Mucosa of descending colon (tissue), 3 donors: ENCODE data around the gene MOSPD2. TPM values are rescaled to one million over a fixed set of nuclear protein-coding genes. Genes with fewer than 3 reads are reported as not detected.

Experiments
- ATAC-seq: fragments of 200-7000 bp; cut with Tn5 transposase; one replicate; pipeline ENCODE4 v1.9.1; 2020; ENCODE audit warnings: mild to moderate bottlenecking, moderate library complexity
- DNase-seq, 3 donors: peaks; one replicate each; pipeline ENCODE4 v3.0.0-alpha.2; 2020
- H3K36me3 ChIP-seq: fragments of 200-600 bp; one replicate; pipeline ENCODE4 v1.8.0; 2021; ENCODE audit warnings: low read depth, mild to moderate bottlenecking
- H3K4me1 ChIP-seq: fragments of 200-600 bp; one replicate; pipeline ENCODE4 v1.8.0; 2021; ENCODE audit warnings: low read depth, mild to moderate bottlenecking
- H3K4me3 ChIP-seq: fragments of 200-600 bp; one replicate; pipeline ENCODE4 v1.8.0; 2021; ENCODE audit warnings: mild to moderate bottlenecking
- H3K9me3 ChIP-seq: fragments of 200-600 bp; one replicate; pipeline ENCODE4 v1.8.0; 2021; ENCODE audit warnings: mild to moderate bottlenecking
- CTCF ChIP-seq: fragments of 200-600 bp; IDR thresholded peaks from one replicate; pipeline ENCODE4 v1.8.0; 2022; ENCODE audit warnings: antibody characterized with exemption, mild to moderate bottlenecking
- intact Hi-C, 2 donors: fragments of 100-400 bp; cut with DNase I in 1 of 2; cut with micrococcal nuclease in 1 of 2; formaldehyde crosslinking; loops; one replicate each; pipeline versions ENCODE4 v1.11.0 to v1.11.1; 2022; cut with DNase I, micrococcal nuclease
- total RNA-seq, 3 donors: library from RNA; stranded (reverse); fragmentation: NEBNext Ultra II Directional in 2 of 3; extraction: Animal tissue kit (Norgen Biotek cat#: 25700) in 2 of 3; gene quantifications; one replicate each; pipeline versions ENCODE4 v1.2.1 to v1.2.4, GENCODE V29; 2021 to 2023
- donor health status: DM: no; HTN: no; CAD: no; lungs with moderate emphysema.
- donor health status: DM: no; HTN: no; CAD: no.
- donor health status: DM: no; HTN: yes; CAD: no.

MOSPD2 gene
- total RNA-seq, 3 donors from 2014 or later = 11.3 to 14.7 (median 14.4) TPM

GRCh38 chrX:14832586-14832985 is 40.6 kb upstream of the MOSPD2 start:
- Histone ChIP-seq H3K4me3 (no peak overlapping the region), H3K9me3 (no peaks in the 10 kb centered on the region), H3K4me1 (no peaks in the 10 kb centered on the region), H3K36me3 (no peaks in the 10 kb centered on the region)
- no peak for TF ChIP-seq CTCF
- intact Hi-C loops = no loop called here
- no peak for ATAC-seq
- no peak for DNase-seq

GRCh38 chrX:14837155-14837554 is 36.1 kb upstream of the MOSPD2 start:
- TF ChIP-seq CTCF = no peak

GRCh38 chrX:14843666-14844065 is 29.6 kb upstream of the MOSPD2 start:
- no peaks in the 10 kb centered on the region for H3K36me3 ChIP-seq
- DNase-seq (no peak), ATAC-seq (no peak)
- no peaks in the 10 kb centered on the region for H3K4me1 ChIP-seq
- no peak for TF ChIP-seq CTCF
- intact Hi-C loops = no loop called here
- H3K9me3 ChIP-seq = no peaks in the 10 kb centered on the region
- no peak overlapping the region for H3K4me3 ChIP-seq

More at GRCh38 chrX:14837155-14837554, 36.1 kb upstream of the MOSPD2 start:
- ATAC-seq (no peak), DNase-seq (no peak)
- Histone ChIP-seq H3K36me3 (no peaks in the 10 kb centered on the region), H3K9me3 (no peaks in the 10 kb centered on the region), H3K4me3 (no peak overlapping the region), H3K4me1 (no peaks in the 10 kb centered on the region)
- intact Hi-C loops = no loop called here

GRCh38 chrX:14851526-14851925 is 21.7 kb upstream of the MOSPD2 start:
- no peak for ATAC-seq
- no peak for DNase-seq
- Histone ChIP-seq H3K9me3 (no peaks in the 10 kb centered on the region), H3K4me3 (no peak overlapping the region), H3K4me1 (no peaks in the 10 kb centered on the region), H3K36me3 (no peaks in the 10 kb centered on the region)
- no peak for TF ChIP-seq CTCF
- intact Hi-C loops = no loop called here

GRCh38 chrX:14864631-14865030 is 8.6 kb upstream of the MOSPD2 start:
- Histone ChIP-seq H3K36me3 (no peaks in the 10 kb centered on the region), H3K4me3 (no peak overlapping the region), H3K9me3 (no peaks in the 10 kb centered on the region), H3K4me1 (no peaks in the 10 kb centered on the region)
- intact Hi-C loops = no loop called here
- no peak for ATAC-seq
- no peak for TF ChIP-seq CTCF
- DNase-seq = no peak

- DNase-seq = no peak
- Histone ChIP-seq H3K4me3 (no peak overlapping the region), H3K4me1 (no peaks in the 10 kb centered on the region), H3K9me3 (no peaks in the 10 kb centered on the region), H3K36me3 (no peaks in the 10 kb centered on the region)
- intact Hi-C loops = no loop called here
- TF ChIP-seq CTCF = no peak
- ATAC-seq = no peak
These were observed 8.0 kb upstream of the MOSPD2 start for GRCh38 chrX:14865201-14865600.
